Measurements from ENCODE around the gene HMBS. TPM values are rescaled to one million over a fixed set of nuclear protein-coding genes. Genes with fewer than 3 reads are reported as not detected.
A peak's percentile ranks its signal among the peaks of the same experiment; 100 is the strongest.
"Not testable (repeated sequence)": the region's sequence is repeated elsewhere in the genome, so short reads cannot be mapped to it uniquely, and the experiment has no call there.

Gene HMBS
- total RNA-seq, 3 donors from 2014 or later (not counting 1 experiment from before 2014, with no cell fraction given) = 6.1 to 10.1 (median 6.7) TPM

DNA sequence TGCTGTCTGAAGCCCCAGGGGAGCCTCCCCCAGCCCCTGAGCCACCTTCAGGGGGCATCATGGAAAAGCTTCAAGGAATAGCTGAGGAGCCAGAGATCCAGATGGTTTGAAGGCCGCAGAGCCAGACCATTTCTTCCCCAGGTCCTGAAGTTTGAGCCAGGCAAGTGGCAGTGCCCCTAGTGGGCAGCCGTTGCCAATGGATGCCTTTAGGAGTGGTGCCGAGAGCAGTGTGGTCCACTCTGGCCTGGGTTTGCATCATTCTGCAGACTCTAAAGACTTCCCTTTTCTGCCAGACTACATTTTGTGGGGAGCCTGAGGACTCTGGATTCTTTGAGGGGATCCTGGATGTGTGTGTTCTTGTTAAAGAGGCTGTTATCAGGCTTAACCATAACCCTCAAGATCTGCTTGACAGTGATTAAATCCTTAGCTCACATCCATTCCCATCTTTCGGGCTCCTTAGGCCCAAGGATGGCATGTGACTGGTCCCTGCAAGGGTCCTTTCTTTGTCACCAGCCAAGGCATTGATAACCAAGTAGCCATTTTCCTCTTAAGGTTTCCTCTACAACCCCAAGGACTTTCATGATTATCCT, 49.8 kb downstream of the HMBS start:
- Mint-ChIP-seq H3K4me1 (peaks cover 6% of the 10 kb centered on the region in 2 donors), H3K27ac (no peak overlapping the region), H3K9me3 (no peaks in the 10 kb centered on the region), H3K4me3 (no peak overlapping the region), H3K27me3 (ENCODE audit: low read depth in 2 of 2) (peaks cover 0 to 5% of the 10 kb centered on the region in 2 donors), H3K36me3 (peaks cover 15% of the 10 kb centered on the region)
- peak in 1 of 2 donors; percentile 34 for DNase-seq
- peak; percentile 31 for TF ChIP-seq CTCF (IDR thresholded peaks at IDR 0.05)
- 89% methylated on average over 4 of the region's 4 CpGs for WGBS (ENCODE audit: insufficient coverage)
- Histone ChIP-seq H3K27me3 (ENCODE audit: control insufficient read depth, insufficient read depth, low read length) (no peaks in the 10 kb centered on the region), H3K4me1 (ENCODE audit: control insufficient read depth, insufficient read depth, low read length) (no peaks in the 10 kb centered on the region), H3K9me3 (ENCODE audit: control insufficient read depth, insufficient read depth, low read length) (no peaks in the 10 kb centered on the region), H3K36me3 (ENCODE audit: control insufficient read depth, insufficient read depth, low read length) (peaks cover 47% of the 10 kb centered on the region), H3K4me3 (ENCODE audit: low read length) (no peak overlapping the region), H3K27ac (ENCODE audit: low read length) (no peak overlapping the region)
- intact Hi-C loops (cut with micrococcal nuclease) = no loop called here
- ATAC-seq = peak in 2 of 3 donors; percentile 36 to 49

- WGBS (ENCODE audit: insufficient coverage) = 91% methylated on average over 9 of the region's 10 CpGs
- DNase-seq; H3K4me3 Mint-ChIP-seq; H3K27me3 ChIP-seq (ENCODE audit: control insufficient read depth, insufficient read depth, low read length); H3K36me3 ChIP-seq (ENCODE audit: control insufficient read depth, insufficient read depth, low read length); H3K9me3 Mint-ChIP-seq; intact Hi-C loops (cut with micrococcal nuclease); ATAC-seq; H3K4me1 Mint-ChIP-seq; H3K36me3 Mint-ChIP-seq; H3K27ac Mint-ChIP-seq; H3K4me3 ChIP-seq (ENCODE audit: low read length); H3K4me1 ChIP-seq (ENCODE audit: control insufficient read depth, insufficient read depth, low read length); H3K9me3 ChIP-seq (ENCODE audit: control insufficient read depth, insufficient read depth, low read length); H3K27ac ChIP-seq (ENCODE audit: low read length): not testable (repeated sequence)
- peaks cover 11 to 14% of the 10 kb centered on the region in 2 donors for H3K27me3 Mint-ChIP-seq (ENCODE audit: low read depth in 2 of 2)
Observed at GRCh38 chr11:119139276-119139675, 54.6 kb downstream of the HMBS start.

Other genes starting within 250 kb of the HMBS start
- 1 to 10 TPM in 1 of 3 donors, under 1 TPM in 2; 0.56 to 1.3 (median 0.86) TPM for gene CXCR5, start 201.0 kb upstream of the HMBS start, total RNA-seq
- 100 to 1,000 TPM; 221 to 255 (median 234) TPM for gene BCL9L, start 159.0 kb upstream of the HMBS start, total RNA-seq
- under 1 TPM in 2 of 3 donors, not detected in 1; 0.40 to 0.41 TPM for gene UPK2, start 128.6 kb upstream of the HMBS start, total RNA-seq
- not detected for gene FOXR1, start 113.1 kb upstream of the HMBS start, total RNA-seq
- 100 to 1,000 TPM; 121 to 143 (median 122) TPM for gene CENATAC, start 86.7 kb upstream of the HMBS start, total RNA-seq
- gene RPS25, start 66.5 kb upstream of the HMBS start, total RNA-seq = 1,000 to 10,000 TPM in 1 of 3 donors, 100 to 1,000 TPM in 2; 870 to 1,051 (median 887) TPM
- gene TRAPPC4, start 66.1 kb upstream of the HMBS start, total RNA-seq = 10 to 100 TPM; 71.4 to 84.5 (median 77.5) TPM
- gene SLC37A4, start 54.0 kb upstream of the HMBS start, total RNA-seq = 1 to 10 TPM; 4.6 to 7.7 (median 6.5) TPM
- gene HYOU1, start 27.7 kb upstream of the HMBS start, total RNA-seq = 100 to 1,000 TPM; 114 to 146 (median 123) TPM
- gene VPS11, start 17.1 kb upstream of the HMBS start, total RNA-seq = 100 to 1,000 TPM in 1 of 3 donors, 10 to 100 TPM in 2; 91.4 to 101 (median 91.7) TPM
- 10 to 100 TPM; 20.5 to 28.5 (median 24.4) TPM for gene DPAGT1, start 17.0 kb downstream of the HMBS start, total RNA-seq
- 10 to 100 TPM; 20.3 to 27.7 (median 25.6) TPM for gene C2CD2L, start 22.5 kb downstream of the HMBS start, total RNA-seq
- 10 to 100 TPM; 30.2 to 38.2 (median 31.5) TPM for gene HINFP, start 36.7 kb downstream of the HMBS start, total RNA-seq
- under 1 TPM in 1 of 3 donors, not detected in 2; 0.09 TPM for gene ABCG4, start 64.2 kb downstream of the HMBS start, total RNA-seq
- 10 to 100 TPM; 12.4 to 16.4 (median 13.8) TPM for gene NLRX1, start 83.8 kb downstream of the HMBS start, total RNA-seq
- gene NHERF4, start 100.6 kb downstream of the HMBS start, total RNA-seq = under 1 TPM; 0.33 to 0.48 (median 0.40) TPM
- 10 to 100 TPM; 29.0 to 32.5 (median 30.1) TPM for gene CBL, start 121.5 kb downstream of the HMBS start, total RNA-seq
- gene MCAM, start 232.2 kb downstream of the HMBS start, total RNA-seq = 1 to 10 TPM in 1 of 3 donors, under 1 TPM in 2; 0.11 to 2.0 (median 0.19) TPM
- gene RNF26, start 249.6 kb downstream of the HMBS start, total RNA-seq = 10 to 100 TPM; 18.0 to 21.8 (median 18.1) TPM